B cell (primary cell): ENCODE measurements around the gene ALS2CL. TPM values are rescaled to one million over a fixed set of nuclear protein-coding genes. Genes with fewer than 3 reads are reported as not detected.

Source experiments
- ATAC-seq: fragments of 200-7000 bp; cut with Tn5 transposase; one replicate; pipeline ENCODE4 v1.10.0; 2021; ENCODE audit warnings: low read depth, mild to moderate bottlenecking, moderate number of reproducible peaks, moderate library complexity
- CTCF ChIA-PET: fragments of 350-600 bp; sonication (Branson Sonifier 250); formaldehyde crosslinking; loops from one replicate; lab custom pipeline; 2021; ENCODE audit warnings: antibody characterized with exemption, inconsistent platforms; lab: Charles Lee
- POLR2A ChIA-PET: fragments of 350-600 bp; sonication (Branson Sonifier 250); formaldehyde crosslinking; loops from one replicate; lab custom pipeline; 2021; ENCODE audit warnings: antibody characterized with exemption; lab: Charles Lee
- DNase-seq: peaks from one replicate; pipeline ENCODE4 v3.0.0; 2013
- H2AFZ ChIP-seq: 2 replicates; pipeline ENCODE4 v1.6.1; 2012; ENCODE audit warnings: mild to moderate bottlenecking, low read depth, low read length; ENCODE audit not compliant: insufficient read depth, poor library complexity, severe bottlenecking
- H3K27ac ChIP-seq, 2 donors: 1 replicate in 1 of 2; 2 replicates in 1 of 2; pipeline ENCODE4 v1.5.1; 2012 to 2013; ENCODE audit warnings: low read length in 2 of 2, mild to moderate bottlenecking in 2 of 2, moderate library complexity in 1 of 2
- H3K27me3 ChIP-seq, 4 experiments: fragments of 200-600 bp in 1 of 4; sonication (generic) in 1 of 4; replicated peaks in 1 of 4; 1 replicate in 2 of 4; 2 replicates in 2 of 4; pipeline versions ENCODE4 v1.6.1 to v1.7.0; 2013 to 2016; ENCODE audit warnings: low read length in 3 of 4, mild to moderate bottlenecking in 2 of 4, mixed read lengths in 1 of 4, moderate library complexity in 1 of 4; ENCODE audit not compliant: insufficient read depth in 4 of 4, control insufficient read depth in 3 of 4; ENCODE audit errors: control extremely low read depth in 1 of 4
- H3K36me3 ChIP-seq, 2 experiments: replicated peaks in 1 of 2; 1 replicate in 1 of 2; 2 replicates in 1 of 2; pipeline versions ENCODE4 v1.6.1 to v1.7.1; 2013; ENCODE audit warnings: low read length in 1 of 2; ENCODE audit not compliant: insufficient read depth in 2 of 2, control insufficient read depth in 1 of 2; ENCODE audit errors: control extremely low read depth in 1 of 2, extremely low read depth in 1 of 2
- H3K4me1 ChIP-seq, 2 donors: fragments of 200-600 bp in 1 of 2; sonication (generic) in 1 of 2; 1 replicate in 1 of 2; 2 replicates in 1 of 2; pipeline versions ENCODE4 v1.5.1 to v1.6.1; 2013 to 2017; ENCODE audit warnings: low read length in 2 of 2; ENCODE audit not compliant: control insufficient read depth in 2 of 2, insufficient read depth in 2 of 2
- H3K4me2 ChIP-seq: replicated peaks from 2 replicates; pipeline ENCODE3; 2012; ENCODE audit warnings: mild to moderate bottlenecking, low read depth, low read length; ENCODE audit not compliant: poor library complexity, severe bottlenecking
- H3K4me3 ChIP-seq, 5 experiments: fragments of 200-600 bp in 1 of 5; sonication (generic) in 1 of 5; 1 replicate in 3 of 5; 2 replicates in 2 of 5; pipeline versions ENCODE4 v1.5.1 to v1.7.0; 2011 to 2016; ENCODE audit warnings: low read length in 4 of 5, mild to moderate bottlenecking in 4 of 5, low read depth in 2 of 5, control low read depth in 1 of 5, moderate library complexity in 1 of 5; ENCODE audit not compliant: insufficient read depth in 1 of 5; ENCODE audit errors: control extremely low read depth in 1 of 5, extremely low read depth in 1 of 5
- H3K79me2 ChIP-seq: fragments of 200-600 bp; sonication (generic); one replicate; pipeline ENCODE4 v1.6.0; 2016; ENCODE audit warnings: low read length; ENCODE audit not compliant: control insufficient read depth, insufficient read depth
- H3K9ac ChIP-seq: fragments of 200-600 bp; sonication (generic); 2 replicates; pipeline ENCODE4 v1.6.1; 2017; ENCODE audit warnings: mild to moderate bottlenecking, low read length, moderate library complexity
- H3K9me3 ChIP-seq, 3 donors: one replicate each; pipeline versions ENCODE4 v1.6.1 to v1.7.1; 2013; ENCODE audit warnings: low read length in 2 of 3; ENCODE audit not compliant: control insufficient read depth in 2 of 3, insufficient read depth in 1 of 3; ENCODE audit errors: control extremely low read depth in 1 of 3
- H4K20me1 ChIP-seq: 2 replicates; pipeline ENCODE4 v1.6.0; 2012; ENCODE audit warnings: mild to moderate bottlenecking, low read length; ENCODE audit not compliant: insufficient read depth, control insufficient read depth, poor library complexity, severe bottlenecking
- H3K27ac Mint-ChIP-seq: one replicate; pipeline ENCODE4 v1.8.0; 2021; ENCODE audit warnings: mixed read lengths
- H3K27me3 Mint-ChIP-seq: one replicate; pipeline ENCODE4 v1.8.0; 2021; ENCODE audit warnings: mixed read lengths
- H3K4me1 Mint-ChIP-seq: one replicate; pipeline ENCODE4 v1.8.0; 2021; ENCODE audit warnings: mixed read lengths
- H3K4me3 Mint-ChIP-seq: one replicate; pipeline ENCODE4 v1.8.0; 2021; ENCODE audit warnings: mixed read lengths
- H3K9me3 Mint-ChIP-seq: one replicate; pipeline ENCODE4 v1.8.0; 2022; ENCODE audit warnings: mixed read lengths; ENCODE audit not compliant: insufficient read depth
- CTCF ChIP-seq: fragments of 200-600 bp; IDR thresholded peaks from one replicate; pipeline ENCODE4 v1.8.0; 2022; ENCODE audit warnings: antibody characterized with exemption, mild to moderate bottlenecking
- EZH2 ChIP-seq: IDR thresholded peaks from 2 replicates; pipeline ENCODE4 v1.6.1; 2012; ENCODE audit warnings: borderline replicate concordance, low read depth, mild to moderate bottlenecking, moderate library complexity, low read length; ENCODE audit not compliant: insufficient read depth, poor library complexity, severe bottlenecking
- WGBS: methylation state at CpG from one replicate; pipeline ENCODE4 v1.1.5; 2013; ENCODE audit warnings: missing lambda C conversion rate; ENCODE audit not compliant: insufficient coverage; 5-methylcytosine and 5-hydroxymethylcytosine counted together
- intact Hi-C: fragments of 100-400 bp; cut with micrococcal nuclease; formaldehyde crosslinking; loops from one replicate; pipeline ENCODE4 v1.10.0; 2022
- polyA plus RNA-seq: library from polyadenylated mRNA; depleted of rRNA; stranded (reverse); fragments of >200 nt; gene quantifications from 2 replicates; pipeline ENCODE4 v1.2.3, GENCODE V29; 2012
- total RNA-seq, 2 donors: library from RNA; stranded (reverse); fragments of 120-200 nt in 1 of 2; gene quantifications; 1 replicate in 1 of 2; 2 replicates in 1 of 2; pipeline versions ENCODE4 v1.2.3 to v1.2.4, GENCODE V29; 2013 to 2022

Gene ALS2CL
- total and polyA plus RNA-seq, 2 donors (not counting 1 experiment from before 2014, with no cell fraction given) = 0.22 to 0.30 TPM

DNA sequence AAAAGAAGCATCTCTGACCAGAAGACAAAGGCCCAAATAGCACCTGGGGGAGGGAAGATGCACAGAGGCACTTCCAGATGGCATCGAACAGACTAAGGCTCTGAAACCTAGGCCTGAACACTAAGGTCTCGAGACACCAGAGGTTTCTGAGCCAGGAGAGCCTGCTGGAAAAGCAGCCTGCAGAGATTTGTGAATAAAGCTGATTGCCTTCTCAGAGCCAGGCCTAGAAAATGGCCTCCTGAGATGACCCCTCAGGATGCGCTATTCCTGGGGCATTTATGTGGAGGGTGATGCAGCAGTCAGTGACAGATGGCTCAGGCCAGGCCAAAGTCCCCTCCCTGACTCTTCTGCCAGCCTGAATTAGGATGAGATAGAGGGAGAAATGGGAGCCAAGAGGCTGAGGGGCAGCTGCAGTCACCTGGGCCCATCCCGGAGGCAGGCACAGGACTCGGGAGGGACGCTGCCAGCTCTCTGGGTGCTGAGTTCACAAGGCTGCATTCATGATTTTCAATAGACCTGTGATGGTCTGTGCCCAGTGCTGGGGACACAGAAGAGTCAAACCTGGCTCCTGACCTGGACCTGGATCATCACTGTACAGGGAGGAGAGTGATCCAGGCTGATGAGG, 17.3 kb upstream of the ALS2CL start:
- Mint-ChIP-seq H3K4me1 (no peaks in the 10 kb centered on the region), H3K4me3 (no peak overlapping the region), H3K27ac (no peak overlapping the region), H3K27me3 (peaks cover 3% of the 10 kb centered on the region), H3K9me3 (no peaks in the 10 kb centered on the region)
- POLR2A ChIA-PET = no interaction called here
- Histone ChIP-seq H3K27ac (no peak overlapping the region), H3K4me3 (no peak overlapping the region), H4K20me1 (no peaks in the 10 kb centered on the region), H2AFZ (no peak overlapping the region), H3K27me3 (no peaks in the 10 kb centered on the region), H3K9ac (no peak overlapping the region), H3K4me1 (no peaks in the 10 kb centered on the region), H3K36me3 (no peaks in the 10 kb centered on the region), H3K4me2 (no peak overlapping the region), H3K79me2 (no peaks in the 10 kb centered on the region), H3K9me3 (no peaks in the 10 kb centered on the region)
- no peak for DNase-seq
- no peak for TF ChIP-seq CTCF
- no peak for TF ChIP-seq EZH2
- CTCF ChIA-PET = interaction anchor here (1.3 kb wide), 1 partner anchor 184 kb away, joined by 6 read pairs; no protein-coding TSS in a partner anchor
- WGBS = 94% methylated on average over 6 of the region's 6 CpGs
- no peak for ATAC-seq
- intact Hi-C loops = no loop called here

DNA sequence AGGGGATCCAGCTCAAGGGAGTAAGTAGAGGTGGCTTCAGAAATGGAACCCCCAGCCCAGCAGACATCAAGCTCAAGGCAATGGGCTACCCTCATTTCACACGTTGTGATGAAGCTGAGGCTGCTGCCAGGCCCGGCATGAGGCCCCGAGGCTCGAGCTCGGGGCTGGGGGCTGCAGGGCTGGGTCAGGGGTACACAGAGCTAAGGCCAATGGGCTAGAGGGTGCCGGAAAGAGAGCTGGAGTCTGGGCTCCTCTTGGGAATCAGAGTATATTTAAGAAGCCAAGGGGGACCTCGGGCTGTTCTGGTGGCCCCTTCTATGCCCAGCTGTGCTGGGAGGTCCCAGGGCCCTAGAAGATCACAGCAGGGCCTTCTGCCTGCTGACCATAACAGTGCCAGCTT, 16.8 kb upstream of the ALS2CL start:
- CTCF ChIA-PET = interaction anchor here (1.3 kb wide), 1 partner anchor 185 kb away, joined by 6 read pairs; no protein-coding TSS in a partner anchor
- TF ChIP-seq CTCF = no peak
- TF ChIP-seq EZH2 = no peak
- no peaks in the 10 kb centered on the region for H3K27me3 ChIP-seq
- H3K4me2 ChIP-seq = no peak overlapping the region
- H3K27ac ChIP-seq = no peak overlapping the region
- Mint-ChIP-seq H3K27ac (no peak overlapping the region), H3K9me3 (no peaks in the 10 kb centered on the region), H3K4me1 (no peaks in the 10 kb centered on the region), H3K4me3 (no peak overlapping the region), H3K27me3 (peaks cover 3% of the 10 kb centered on the region)
- H4K20me1 ChIP-seq = no peaks in the 10 kb centered on the region
- no peak overlapping the region for H3K4me3 ChIP-seq
- no peak overlapping the region for H3K9ac ChIP-seq
- no peaks in the 10 kb centered on the region for H3K79me2 ChIP-seq
- ATAC-seq (no peak), DNase-seq (no peak)
- POLR2A ChIA-PET = no interaction called here
- H3K36me3 ChIP-seq = no peaks in the 10 kb centered on the region
- WGBS = 91% methylated on average over 7 of the region's 7 CpGs
- intact Hi-C loops = no loop called here
- H2AFZ ChIP-seq = no peak overlapping the region
- H3K4me1 ChIP-seq = no peaks in the 10 kb centered on the region
- H3K9me3 ChIP-seq = no peaks in the 10 kb centered on the region
